MM.1S (cell line): ENCODE results near the gene UBE2M.

Experiments used
- DNase-seq: peaks from one replicate; pipeline ENCODE4 v3.0.0-alpha.2; 2015
- H2AFZ ChIP-seq: fragments of 300-600 bp; sonication (generic); 2 replicates; pipeline ENCODE4 v1.6.0; 2016; ENCODE audit warnings: antibody characterized with exemption, low read length
- H3F3A ChIP-seq: fragments of 300-600 bp; sonication (generic); 2 replicates; pipeline ENCODE4 v1.6.1; 2016; ENCODE audit warnings: mild to moderate bottlenecking, antibody characterized with exemption, low read length, moderate library complexity, mixed read lengths; ENCODE audit not compliant: insufficient read depth
- H3K27ac ChIP-seq: fragments of 300-600 bp; sonication (generic); 2 replicates; pipeline ENCODE4 v1.5.1; 2016; ENCODE audit warnings: mild to moderate bottlenecking, low read length
- H3K27me3 ChIP-seq: fragments of 300-600 bp; sonication (generic); replicated peaks from 2 replicates; pipeline ENCODE4 v1.6.0; 2016; ENCODE audit warnings: low read length; ENCODE audit not compliant: insufficient read depth
- H3K36me3 ChIP-seq: fragments of 300-600 bp; sonication (generic); replicated peaks from 2 replicates; pipeline ENCODE4 v1.6.1; 2016; ENCODE audit warnings: mild to moderate bottlenecking, low read length, mixed read lengths; ENCODE audit not compliant: insufficient read depth
- H3K4me1 ChIP-seq: fragments of 300-600 bp; sonication (generic); 2 replicates; pipeline ENCODE4 v1.6.1; 2016; ENCODE audit warnings: low read length, mixed read lengths
- H3K4me2 ChIP-seq: fragments of 300-600 bp; sonication (generic); 2 replicates; pipeline ENCODE4 v1.6.0; 2016; ENCODE audit warnings: low read depth, low read length
- H3K4me3 ChIP-seq: fragments of 300-600 bp; sonication (generic); 2 replicates; pipeline ENCODE4 v1.5.1; 2016; ENCODE audit warnings: low read length, mixed read lengths
- H3K79me2 ChIP-seq: fragments of 300-600 bp; sonication (generic); 2 replicates; pipeline ENCODE4 v1.6.1; 2016; ENCODE audit warnings: mixed run types, low read length, mixed read lengths
- H3K9ac ChIP-seq: fragments of 300-600 bp; sonication (generic); 2 replicates; pipeline ENCODE4 v1.6.1; 2016; ENCODE audit warnings: low read length, mixed read lengths
- H3K9me2 ChIP-seq: fragments of 300-600 bp; sonication (generic); replicated peaks from 2 replicates; pipeline ENCODE4 v1.6.1; 2016; ENCODE audit warnings: mild to moderate bottlenecking, low read length, mixed read lengths; ENCODE audit not compliant: insufficient read depth
- H3K9me3 ChIP-seq: fragments of 300-600 bp; sonication (generic); replicated peaks from 2 replicates; pipeline ENCODE4 v1.6.1; 2016; ENCODE audit warnings: mild to moderate bottlenecking, low read length, mixed read lengths; ENCODE audit not compliant: insufficient read depth
- H4K20me1 ChIP-seq: fragments of 300-600 bp; sonication (generic); 2 replicates; pipeline ENCODE4 v1.6.1; 2016; ENCODE audit warnings: mild to moderate bottlenecking, low read length, moderate library complexity, mixed read lengths; ENCODE audit not compliant: insufficient read depth
- CTCF ChIP-seq: fragments of 300-600 bp; sonication (generic); IDR thresholded peaks from 2 replicates; pipeline ENCODE4 v1.5.1; 2016; ENCODE audit warnings: antibody characterized with exemption, low read length, mixed read lengths
- EZH2 ChIP-seq: fragments of 300-600 bp; sonication (generic); optimal IDR thresholded peaks from 2 replicates; pipeline ENCODE3; 2017; ENCODE audit warnings: low read depth, mild to moderate bottlenecking, antibody characterized with exemption, low read length, mixed read lengths
- EZH2phosphoT487 ChIP-seq: fragments of 300-600 bp; sonication (generic); IDR thresholded peaks from 2 replicates; pipeline ENCODE4 v1.6.1; 2018; ENCODE audit warnings: antibody characterized with exemption, low read length

Gene UBE2M

GRCh38 chr19:58519087-58519354, 39.4 kb downstream of the UBE2M start:
- peak overlapping the region; percentile 88 for H3K4me3 ChIP-seq
- H3F3A ChIP-seq, result peaks cover 11% of the 10 kb centered on the region; the same call in 1 of the 2 replicates
- peak overlapping the region; percentile 73 for H3K9ac ChIP-seq
- H3K79me2 ChIP-seq, result peaks cover 13% of the 10 kb centered on the region
- H3K36me3 ChIP-seq, result no peaks in the 10 kb centered on the region
- peaks cover 5% of the 10 kb centered on the region; the same call in 1 of the 2 replicates for H3K4me1 ChIP-seq
- peaks cover 4% of the 10 kb centered on the region; the same call in 1 of the 2 replicates for H3K27me3 ChIP-seq
- H3K4me2 ChIP-seq, result peak overlapping the region; percentile 82
- H4K20me1 ChIP-seq, result no peaks in the 10 kb centered on the region
- peak overlapping the region; percentile 92 for H2AFZ ChIP-seq
- DNase-seq, result peak; percentile 49
- TF ChIP-seq EZH2 (no peak), CTCF (no peak), EZH2phosphoT487 (no peak)
- no peaks in the 10 kb centered on the region for H3K9me3 ChIP-seq
- H3K27ac ChIP-seq, result peak overlapping the region; percentile 78
- no peaks in the 10 kb centered on the region for H3K9me2 ChIP-seq

- Histone ChIP-seq H3K9me3 (no peaks in the 10 kb centered on the region), H3K27ac (peak overlapping the region; percentile 78; the same call in 1 of the 2 replicates), H3K4me1 (peaks cover 5% of the 10 kb centered on the region; the same call in 1 of the 2 replicates), H2AFZ (peak overlapping the region; percentile 92), H4K20me1 (no peaks in the 10 kb centered on the region), H3K9ac (peak overlapping the region; percentile 73), H3K79me2 (peaks cover 13% of the 10 kb centered on the region), H3F3A (peaks cover 11% of the 10 kb centered on the region; the same call in 1 of the 2 replicates), H3K36me3 (no peaks in the 10 kb centered on the region), H3K4me3 (peak overlapping the region; percentile 88), H3K9me2 (no peaks in the 10 kb centered on the region), H3K4me2 (peak overlapping the region; percentile 82), H3K27me3 (peaks cover 4% of the 10 kb centered on the region; the same call in 1 of the 2 replicates)
- TF ChIP-seq CTCF (peak; percentile 23; the same call in 1 of the 2 replicates), EZH2 (no peak)
- no peak for DNase-seq
These were observed 39.9 kb downstream of the UBE2M start for GRCh38 chr19:58518256-58519086.

GRCh38 chr19:58516964-58517833, 41.2 kb downstream of the UBE2M start:
- Histone ChIP-seq H3K4me1 (peaks cover 5% of the 10 kb centered on the region; the same call in 1 of the 2 replicates), H3K79me2 (peaks cover 13% of the 10 kb centered on the region), H3K4me2 (no peak overlapping the region)

More at GRCh38 chr19:58516964-58517833, 41.2 kb downstream of the UBE2M start:
- Histone ChIP-seq H3K27me3 (no peaks in the 10 kb centered on the region), H3F3A (peaks cover 11% of the 10 kb centered on the region; the same call in 1 of the 2 replicates), H3K9me2 (no peaks in the 10 kb centered on the region), H3K27ac (no peak overlapping the region), H3K9me3 (no peaks in the 10 kb centered on the region), H3K36me3 (no peaks in the 10 kb centered on the region), H3K9ac (no peak overlapping the region), H3K4me3 (no peak overlapping the region), H4K20me1 (no peaks in the 10 kb centered on the region), H2AFZ (no peak overlapping the region)
- no peak for DNase-seq
- TF ChIP-seq EZH2phosphoT487, result no peak
- no peak for TF ChIP-seq EZH2
- TF ChIP-seq CTCF, result no peak
